IPS-15b (cell line): Measurements from ENCODE around the gene ADAMTS15.

Experiments used
- H3K27me3 ChIP-seq: one replicate; pipeline ENCODE4 v1.6.1; 2013; ENCODE audit warnings: low read length; ENCODE audit not compliant: control insufficient read depth, insufficient read depth
- H3K36me3 ChIP-seq: one replicate; pipeline ENCODE4 v1.6.1; 2013; ENCODE audit warnings: low read length; ENCODE audit not compliant: control insufficient read depth, insufficient read depth
- H3K4me1 ChIP-seq: one replicate; pipeline ENCODE4 v1.6.1; 2013; ENCODE audit warnings: mild to moderate bottlenecking, low read length; ENCODE audit not compliant: control insufficient read depth, insufficient read depth
- H3K4me3 ChIP-seq: one replicate; pipeline ENCODE4 v1.5.1; 2013; ENCODE audit warnings: low read depth, low read length
- H3K9ac ChIP-seq: one replicate; pipeline ENCODE4 v1.6.1; 2013; ENCODE audit warnings: low read depth, mild to moderate bottlenecking, low read length
- H3K9me3 ChIP-seq: one replicate; pipeline ENCODE4 v1.6.1; 2013; ENCODE audit warnings: mild to moderate bottlenecking, low read length; ENCODE audit not compliant: control insufficient read depth, insufficient read depth

ADAMTS15 gene

GRCh38 chr11:130421199-130421585 lies 27.3 kb upstream of the ADAMTS15 start:
- Histone ChIP-seq H3K4me3 (no peak overlapping the region), H3K4me1 (no peaks in the 10 kb centered on the region), H3K27me3 (peaks cover 9% of the 10 kb centered on the region), H3K9me3 (no peaks in the 10 kb centered on the region), H3K9ac (no peak overlapping the region), H3K36me3 (no peaks in the 10 kb centered on the region)

GRCh38 chr11:130421697-130422096 lies 26.7 kb upstream of the ADAMTS15 start:
- no peaks in the 10 kb centered on the region for H3K9me3 ChIP-seq
- H3K36me3 ChIP-seq: no peaks in the 10 kb centered on the region
- H3K27me3 ChIP-seq: peaks cover 14% of the 10 kb centered on the region
- H3K9ac ChIP-seq: no peak overlapping the region
- no peak overlapping the region for H3K4me3 ChIP-seq
- H3K4me1 ChIP-seq: no peaks in the 10 kb centered on the region

DNA sequence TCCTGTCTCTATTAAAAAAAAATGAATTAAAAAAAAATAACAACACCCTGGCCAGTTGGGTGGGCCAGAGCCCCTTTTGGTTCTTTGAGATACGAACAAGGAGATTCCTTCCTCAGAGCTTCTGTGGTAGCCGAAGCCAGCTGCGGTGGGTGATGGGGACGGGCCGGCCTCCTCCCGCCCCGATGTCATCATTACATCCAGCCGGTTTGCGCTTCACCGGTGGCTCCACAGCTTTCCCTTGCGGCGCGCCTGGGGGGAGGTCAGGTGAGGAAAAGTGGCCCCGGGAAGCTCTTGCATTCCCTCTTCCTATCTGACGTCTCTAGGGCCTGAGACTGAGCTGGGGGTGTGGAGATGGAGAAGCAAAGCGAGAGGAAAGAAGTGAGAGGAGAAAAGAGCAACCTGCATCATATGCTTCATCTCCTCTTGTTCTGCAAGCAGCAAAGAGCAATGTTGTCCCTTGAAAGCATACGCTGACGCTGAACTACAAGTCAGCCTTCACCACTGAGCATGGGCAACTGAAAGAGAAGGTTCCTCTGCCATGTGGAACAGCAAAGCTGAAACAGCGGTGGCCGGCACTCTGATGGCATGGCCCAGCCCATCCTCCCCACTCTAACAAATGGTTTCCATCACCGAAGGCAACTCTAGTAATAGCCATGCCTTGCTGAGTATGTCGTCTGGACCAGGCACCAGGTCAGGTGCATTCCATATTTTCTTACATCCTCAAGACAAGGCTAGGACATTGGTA lies 26.0 kb upstream of the ADAMTS15 start:
- peaks cover 22% of the 10 kb centered on the region for H3K27me3 ChIP-seq

DNA sequence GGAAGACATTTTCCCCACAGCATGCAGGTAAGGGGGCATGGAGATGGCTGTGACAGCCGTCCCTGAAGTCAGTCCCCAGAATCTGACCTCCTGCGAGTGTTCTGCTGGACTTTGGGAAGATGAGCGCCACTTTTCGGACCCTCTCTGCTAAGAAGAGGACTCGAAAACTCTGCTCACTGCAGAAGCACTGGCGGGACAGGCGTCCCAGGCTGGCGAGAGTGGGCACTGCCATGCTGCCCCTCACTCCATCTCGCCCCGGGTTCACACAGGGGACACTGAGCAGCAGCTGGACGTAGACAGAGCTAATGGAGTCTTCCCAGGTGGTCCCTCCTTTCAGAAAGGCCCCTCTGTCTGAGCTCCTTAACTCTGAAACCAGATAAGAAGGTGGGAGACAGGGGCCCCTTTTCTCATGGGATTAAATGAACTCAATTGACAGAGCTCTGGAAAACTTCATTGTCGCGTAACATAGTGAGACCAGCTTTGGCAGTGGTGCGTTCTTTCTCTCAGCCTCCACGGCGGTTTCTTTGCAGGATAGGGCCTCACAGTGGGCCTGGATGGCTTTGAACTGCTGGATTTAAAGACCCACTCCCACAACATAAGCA lies 24.8 kb upstream of the ADAMTS15 start:
- no peaks in the 10 kb centered on the region for H3K4me1 ChIP-seq
- H3K36me3 ChIP-seq: no peaks in the 10 kb centered on the region
- no peak overlapping the region for H3K4me3 ChIP-seq
- peaks cover 27% of the 10 kb centered on the region for H3K27me3 ChIP-seq
- no peak overlapping the region for H3K9ac ChIP-seq
- H3K9me3 ChIP-seq: no peaks in the 10 kb centered on the region

More for the DNA sequence above, 26.0 kb upstream of the ADAMTS15 start:
- H3K9me3 ChIP-seq: no peaks in the 10 kb centered on the region
- H3K9ac ChIP-seq: no peak overlapping the region
- no peaks in the 10 kb centered on the region for H3K36me3 ChIP-seq
- no peaks in the 10 kb centered on the region for H3K4me1 ChIP-seq
- H3K4me3 ChIP-seq: no peak overlapping the region

DNA sequence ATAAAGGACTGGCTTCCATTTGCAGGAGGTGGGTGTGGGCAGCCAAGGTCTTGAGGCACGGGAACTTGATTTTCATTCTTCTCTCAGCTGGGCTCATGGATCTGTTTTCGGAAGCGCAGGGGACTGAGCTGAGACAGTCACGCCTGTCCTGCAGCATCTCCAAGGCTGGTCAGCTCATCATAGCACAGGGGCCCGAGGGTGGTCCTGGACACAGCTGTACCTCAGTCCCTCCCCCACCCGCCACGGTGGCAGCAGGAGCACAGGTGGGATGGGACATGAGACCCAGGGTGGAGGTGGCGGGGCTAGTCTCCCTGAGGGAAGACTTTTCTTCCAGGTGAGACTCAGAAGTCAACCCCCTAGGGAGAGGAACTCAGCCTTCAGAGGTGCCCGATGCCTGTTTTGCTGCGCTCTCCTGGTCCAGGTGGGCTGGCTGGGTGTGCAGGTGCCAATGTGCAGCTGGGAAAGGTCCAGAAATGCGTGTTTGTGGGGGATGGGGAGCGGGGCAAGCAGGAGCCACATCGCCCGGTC lies 23.8 kb upstream of the ADAMTS15 start:
- H3K27me3 ChIP-seq: peaks cover 37% of the 10 kb centered on the region
- no peaks in the 10 kb centered on the region for H3K36me3 ChIP-seq
- H3K9me3 ChIP-seq: no peaks in the 10 kb centered on the region
- H3K9ac ChIP-seq: no peak overlapping the region
- no peak overlapping the region for H3K4me3 ChIP-seq
- H3K4me1 ChIP-seq: no peaks in the 10 kb centered on the region

DNA sequence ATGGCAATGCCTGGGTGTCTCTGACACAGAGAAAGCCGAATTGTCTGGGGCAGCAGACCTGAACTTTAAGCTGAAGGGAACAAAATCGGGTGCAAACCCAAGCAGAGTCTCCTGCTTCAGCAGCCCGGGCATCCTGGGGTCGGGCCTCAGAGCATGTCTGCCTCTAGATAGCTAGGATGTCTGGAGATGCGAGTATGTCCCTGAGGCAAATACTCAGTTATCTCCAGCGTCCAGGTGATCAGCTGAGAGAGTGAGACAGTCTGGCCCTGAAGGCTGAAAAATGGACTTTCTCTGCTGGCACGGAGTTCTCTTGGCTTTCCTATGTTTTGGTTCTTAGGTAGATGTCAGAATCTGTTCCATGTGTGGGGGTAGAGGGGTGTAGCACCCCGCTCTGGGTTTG lies 23.3 kb upstream of the ADAMTS15 start:
- Histone ChIP-seq H3K9me3 (no peaks in the 10 kb centered on the region), H3K4me3 (no peak overlapping the region), H3K36me3 (no peaks in the 10 kb centered on the region), H3K27me3 (peaks cover 42% of the 10 kb centered on the region), H3K9ac (no peak overlapping the region), H3K4me1 (no peaks in the 10 kb centered on the region)

- Histone ChIP-seq H3K9ac (no peak overlapping the region), H3K9me3 (no peaks in the 10 kb centered on the region), H3K4me1 (no peaks in the 10 kb centered on the region), H3K36me3 (no peaks in the 10 kb centered on the region), H3K27me3 (peaks cover 48% of the 10 kb centered on the region), H3K4me3 (no peak overlapping the region)
These were observed 22.1 kb upstream of the ADAMTS15 start for GRCh38 chr11:130426223-130426836.

GRCh38 chr11:130426837-130427341 lies 21.6 kb upstream of the ADAMTS15 start:
- H3K27me3 ChIP-seq: peaks cover 48% of the 10 kb centered on the region
- no peaks in the 10 kb centered on the region for H3K4me1 ChIP-seq
- no peaks in the 10 kb centered on the region for H3K36me3 ChIP-seq
- peak overlapping the region; percentile 11 for H3K4me3 ChIP-seq
- H3K9ac ChIP-seq: no peak overlapping the region
- no peaks in the 10 kb centered on the region for H3K9me3 ChIP-seq

DNA sequence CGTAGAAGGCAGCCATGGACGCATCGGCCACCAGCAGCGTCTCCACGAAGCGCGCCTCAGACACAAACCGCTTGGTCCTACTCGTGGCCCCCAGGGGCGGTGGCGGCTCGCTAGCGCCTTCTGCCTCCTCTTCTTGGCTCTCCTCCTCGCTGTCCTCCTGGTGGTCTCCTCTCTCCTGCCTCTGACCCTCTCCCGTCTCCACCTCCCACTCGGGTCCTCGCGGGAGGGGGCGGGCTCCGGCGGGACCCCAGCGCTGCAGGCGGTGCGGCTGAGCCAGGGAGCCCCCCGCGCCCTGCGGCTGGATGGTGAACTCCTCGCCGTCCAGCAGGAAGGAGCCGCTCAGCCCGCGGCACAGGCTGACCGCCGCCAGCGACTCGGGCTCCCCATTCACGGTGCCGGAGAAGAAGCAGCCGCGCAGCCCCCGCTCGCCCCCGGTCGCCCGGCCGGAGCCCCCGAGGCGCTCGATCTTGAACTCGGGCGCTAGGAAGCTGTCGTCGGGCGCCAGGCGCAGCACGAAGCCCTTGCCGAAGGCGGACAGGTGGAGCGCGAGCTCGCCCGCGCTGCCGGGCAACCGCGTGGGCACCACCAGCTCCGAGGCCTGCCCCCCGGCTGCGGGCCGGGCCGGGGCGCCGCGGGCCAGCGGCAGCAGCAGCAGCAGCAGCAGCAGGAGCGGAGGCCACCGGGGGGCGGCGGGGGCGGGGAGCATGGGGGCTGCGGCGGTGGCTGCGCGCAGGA lies 20.7 kb upstream of the ADAMTS15 start:
- Histone ChIP-seq H3K4me1 (no peaks in the 10 kb centered on the region), H3K4me3 (peak overlapping the region; percentile 50), H3K36me3 (no peaks in the 10 kb centered on the region), H3K9ac (no peak overlapping the region), H3K9me3 (no peaks in the 10 kb centered on the region), H3K27me3 (peaks cover 46% of the 10 kb centered on the region)

DNA sequence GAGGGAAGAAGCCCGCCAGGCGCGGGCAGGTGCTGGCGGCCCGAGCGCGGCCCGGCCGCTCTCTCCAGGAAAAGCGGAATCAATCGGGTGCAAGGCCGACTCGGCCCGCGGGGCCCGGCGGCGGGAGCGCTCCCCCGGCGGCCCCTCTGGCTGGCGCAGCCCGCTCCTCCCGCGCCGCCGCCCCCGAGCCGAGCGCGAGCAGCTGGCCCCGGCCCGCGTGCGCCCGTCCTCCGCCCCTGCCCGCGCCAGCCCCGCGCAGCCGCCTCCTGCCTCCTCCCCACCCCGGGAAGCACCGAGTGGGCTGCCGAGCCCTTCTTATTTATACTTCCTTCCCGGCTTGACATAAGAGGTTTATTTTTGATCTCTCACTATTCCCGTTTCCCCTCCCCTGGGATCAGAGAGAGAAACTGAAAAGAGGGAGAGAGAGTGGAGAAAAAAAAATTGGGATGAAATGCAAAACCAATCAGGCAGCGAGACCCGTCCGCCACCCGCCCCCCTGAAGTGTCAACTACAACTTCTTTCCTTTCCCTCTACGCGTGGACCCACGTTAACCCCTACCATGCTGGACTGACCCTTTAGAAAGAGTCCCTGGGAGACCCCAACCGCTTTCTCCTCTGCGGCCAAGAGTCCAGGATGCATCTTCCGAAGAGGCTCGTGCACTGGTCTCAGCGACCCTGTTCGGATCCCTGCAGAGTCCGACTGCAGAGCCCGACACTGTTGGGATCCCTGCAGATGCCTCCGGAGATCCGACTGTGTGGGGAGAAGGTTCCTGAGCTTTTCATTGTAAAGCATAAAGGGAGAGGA lies 19.9 kb upstream of the ADAMTS15 start, which contains the start of gene ADAMTS8:
ADAMTS8 (minus strand) TSS at position 294 of the 804 bp plus-strand sequence. CDS start 323 bp downstream, outside the sequence.
- no peak within 1 kb of the TSS for H3K9ac ChIP-seq
- H3K4me3 ChIP-seq: peak within 1 kb of the TSS; percentile 50
- H3K4me1 ChIP-seq: no peaks in the 10 kb centered on the region
- H3K27me3 ChIP-seq: peaks cover 46% of the 10 kb centered on the region
- H3K9me3 ChIP-seq: no peaks in the 10 kb centered on the region
- H3K36me3 ChIP-seq: no peaks in the 10 kb centered on the region
